Suprapubic skin (tissue), 4 donors: ENCODE data around the gene RWDD3. TPM values are rescaled to one million over a fixed set of nuclear protein-coding genes. Genes with fewer than 3 reads are reported as not detected.

Experiments
- DNase-seq, 2 donors: peaks; one replicate each; pipeline ENCODE4 v3.0.0-alpha.2; 2019; ENCODE audit warnings: low spot score in 2 of 2
- H3K27ac ChIP-seq: fragments of 200-600 bp; sonication (generic); one replicate; pipeline ENCODE4 v1.5.1; 2019
- H3K27me3 ChIP-seq: fragments of 200-600 bp; sonication (generic); one replicate; pipeline ENCODE4 v1.5.1; 2019
- H3K36me3 ChIP-seq: fragments of 200-600 bp; sonication (generic); one replicate; pipeline ENCODE4 v1.5.1; 2019
- H3K4me1 ChIP-seq: fragments of 200-600 bp; sonication (generic); one replicate; pipeline ENCODE4 v1.5.1; 2019
- H3K4me3 ChIP-seq: fragments of 200-600 bp; sonication (generic); one replicate; pipeline ENCODE4 v1.5.1; 2019; ENCODE audit warnings: mild to moderate bottlenecking
- H3K9me3 ChIP-seq: fragments of 200-600 bp; sonication (generic); one replicate; pipeline ENCODE4 v1.5.1; 2019
- EP300 ChIP-seq: sonication (generic); formaldehyde crosslinking; IDR thresholded peaks from one replicate; pipeline ENCODE4 v1.6.1; 2017; ENCODE audit warnings: antibody characterized with exemption
- POLR2A ChIP-seq, 2 donors: fragments of 450-650 bp; IDR thresholded peaks; one replicate each; pipeline ENCODE4 v1.6.1; 2017; ENCODE audit warnings: antibody characterized with exemption in 2 of 2, mild to moderate bottlenecking in 2 of 2, moderate library complexity in 2 of 2
- POLR2AphosphoS5 ChIP-seq, 3 donors: sonication (generic); formaldehyde crosslinking; IDR thresholded peaks; one replicate each; pipeline ENCODE4 v1.6.1; 2017; ENCODE audit warnings: antibody characterized with exemption in 3 of 3
- WGBS: methylation state at CpG from one replicate; pipeline ENCODE4 v1.1.5; 2018; 5-methylcytosine and 5-hydroxymethylcytosine counted together
- total RNA-seq, 4 donors: library from RNA; depleted of rRNA; stranded (reverse); fragments of >200 nt; gene quantifications; one replicate each; pipeline ENCODE4 v1.1.0, GENCODE V29; 2016
- TF ChIP-seq, protein P1 (sequence below), 2 donors: fragments of 200-600 bp in 1 of 2; fragments of 450-650 bp in 1 of 2; sonication (generic) in 1 of 2; IDR thresholded peaks; one replicate each; pipeline ENCODE4 v1.5.1; 2016 to 2019; ENCODE audit warnings: antibody characterized with exemption in 2 of 2, mild to moderate bottlenecking in 1 of 2, moderate library complexity in 1 of 2

The RWDD3 gene
- total RNA-seq, 4 donors from 2014 or later = 6.9 to 12.6 (median 9.4) TPM

DNA sequence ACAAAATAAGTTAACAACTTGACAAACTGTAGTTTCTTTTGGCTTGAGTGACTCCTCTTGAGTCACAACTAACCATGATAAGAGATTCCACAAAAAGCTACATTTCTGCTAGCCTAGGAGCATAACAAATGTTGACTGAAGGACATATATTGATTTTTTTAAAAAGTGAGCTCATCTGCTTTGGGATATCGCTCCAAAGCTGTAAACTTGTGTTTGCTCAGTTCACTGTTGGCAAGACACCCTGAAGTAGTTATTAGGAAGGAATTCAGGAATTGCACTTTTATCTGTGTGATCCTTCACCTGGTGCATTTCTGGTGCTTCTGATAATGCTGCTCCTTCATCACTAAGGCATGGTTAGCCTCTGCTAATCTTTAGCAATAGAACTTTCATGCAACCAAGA lies 23.7 kb downstream of the RWDD3 start:
- H3K4me3 ChIP-seq = no peak overlapping the region
- no peaks in the 10 kb centered on the region for H3K4me1 ChIP-seq
- no peak for TF ChIP-seq EP300
- TF ChIP-seq POLR2AphosphoS5 (IDR thresholded peaks at IDR 0.05) = no peak
- TF ChIP-seq POLR2A (IDR thresholded peaks at IDR 0.05) = no peak
- TF ChIP-seq, protein P1, sequence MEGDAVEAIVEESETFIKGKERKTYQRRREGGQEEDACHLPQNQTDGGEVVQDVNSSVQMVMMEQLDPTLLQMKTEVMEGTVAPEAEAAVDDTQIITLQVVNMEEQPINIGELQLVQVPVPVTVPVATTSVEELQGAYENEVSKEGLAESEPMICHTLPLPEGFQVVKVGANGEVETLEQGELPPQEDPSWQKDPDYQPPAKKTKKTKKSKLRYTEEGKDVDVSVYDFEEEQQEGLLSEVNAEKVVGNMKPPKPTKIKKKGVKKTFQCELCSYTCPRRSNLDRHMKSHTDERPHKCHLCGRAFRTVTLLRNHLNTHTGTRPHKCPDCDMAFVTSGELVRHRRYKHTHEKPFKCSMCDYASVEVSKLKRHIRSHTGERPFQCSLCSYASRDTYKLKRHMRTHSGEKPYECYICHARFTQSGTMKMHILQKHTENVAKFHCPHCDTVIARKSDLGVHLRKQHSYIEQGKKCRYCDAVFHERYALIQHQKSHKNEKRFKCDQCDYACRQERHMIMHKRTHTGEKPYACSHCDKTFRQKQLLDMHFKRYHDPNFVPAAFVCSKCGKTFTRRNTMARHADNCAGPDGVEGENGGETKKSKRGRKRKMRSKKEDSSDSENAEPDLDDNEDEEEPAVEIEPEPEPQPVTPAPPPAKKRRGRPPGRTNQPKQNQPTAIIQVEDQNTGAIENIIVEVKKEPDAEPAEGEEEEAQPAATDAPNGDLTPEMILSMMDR (IDR thresholded peaks at IDR 0.05) = no peak
- WGBS = 94% methylated on average over 1 of the region's 1 CpG
- DNase-seq = no peak
- no peaks in the 10 kb centered on the region for H3K9me3 ChIP-seq
- H3K27ac ChIP-seq = no peak overlapping the region
- no peaks in the 10 kb centered on the region for H3K27me3 ChIP-seq
- no peaks in the 10 kb centered on the region for H3K36me3 ChIP-seq

DNA sequence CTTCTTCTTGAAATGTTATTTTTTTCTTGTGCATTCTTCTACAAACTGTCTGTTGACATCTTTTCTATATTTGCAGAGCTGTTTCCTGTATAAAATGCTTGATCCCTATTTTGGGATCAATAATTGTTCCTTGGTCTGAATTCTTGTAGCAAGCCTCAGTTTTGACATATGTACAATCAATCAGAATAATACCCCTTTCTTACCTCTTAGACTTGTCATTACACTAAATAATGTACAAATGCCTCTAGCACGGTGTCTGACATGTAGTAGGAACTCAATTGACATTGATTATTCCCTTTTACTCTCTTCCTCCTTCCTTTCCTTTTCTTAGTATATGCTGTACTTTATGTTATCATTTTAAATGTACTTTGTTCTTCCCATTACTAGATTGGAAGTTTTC lies 25.2 kb downstream of the RWDD3 start:
- Histone ChIP-seq H3K36me3 (no peaks in the 10 kb centered on the region), H3K27ac (no peak overlapping the region), H3K4me3 (no peak overlapping the region), H3K9me3 (no peaks in the 10 kb centered on the region), H3K4me1 (no peaks in the 10 kb centered on the region), H3K27me3 (no peaks in the 10 kb centered on the region)
- WGBS = 83% methylated on average over 1 of the region's 1 CpG
- TF ChIP-seq POLR2A (IDR thresholded peaks at IDR 0.05) (no peak), POLR2AphosphoS5 (IDR thresholded peaks at IDR 0.05) (no peak), EP300 (no peak)
- TF ChIP-seq, protein P1 (IDR thresholded peaks at IDR 0.05) = no peak
- no peak for DNase-seq

DNA sequence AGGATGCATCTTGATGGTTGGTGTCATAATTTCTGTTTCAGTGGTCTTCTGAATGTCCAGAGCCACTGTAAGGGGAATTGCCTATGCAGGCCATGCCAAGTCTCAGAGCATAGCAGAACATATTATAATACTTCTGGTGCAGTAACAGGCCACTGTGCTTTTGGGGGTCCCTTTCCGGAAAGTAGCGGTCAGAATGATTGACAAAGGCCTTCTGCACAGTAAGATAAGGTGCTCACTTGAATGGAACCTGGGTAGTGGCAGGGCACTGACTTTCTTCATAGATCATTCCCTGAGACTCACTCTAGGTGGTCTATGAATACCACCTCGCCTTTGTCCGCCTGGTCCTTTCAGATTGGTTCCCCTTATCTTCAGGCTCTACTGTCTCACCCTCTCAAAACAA lies 28.9 kb downstream of the RWDD3 start:
- H3K4me3 ChIP-seq = no peak overlapping the region
- no peak for DNase-seq
- no peaks in the 10 kb centered on the region for H3K36me3 ChIP-seq
- no peak for TF ChIP-seq POLR2AphosphoS5 (IDR thresholded peaks at IDR 0.05)
- TF ChIP-seq, protein P1 (IDR thresholded peaks at IDR 0.05) = no peak
- no peak for TF ChIP-seq EP300
- no peak for TF ChIP-seq POLR2A (IDR thresholded peaks at IDR 0.05)
- H3K27me3 ChIP-seq = no peaks in the 10 kb centered on the region
- WGBS = 97% methylated on average over 4 of the region's 4 CpGs
- no peaks in the 10 kb centered on the region for H3K9me3 ChIP-seq
- H3K27ac ChIP-seq = no peak overlapping the region
- H3K4me1 ChIP-seq = no peaks in the 10 kb centered on the region

DNA sequence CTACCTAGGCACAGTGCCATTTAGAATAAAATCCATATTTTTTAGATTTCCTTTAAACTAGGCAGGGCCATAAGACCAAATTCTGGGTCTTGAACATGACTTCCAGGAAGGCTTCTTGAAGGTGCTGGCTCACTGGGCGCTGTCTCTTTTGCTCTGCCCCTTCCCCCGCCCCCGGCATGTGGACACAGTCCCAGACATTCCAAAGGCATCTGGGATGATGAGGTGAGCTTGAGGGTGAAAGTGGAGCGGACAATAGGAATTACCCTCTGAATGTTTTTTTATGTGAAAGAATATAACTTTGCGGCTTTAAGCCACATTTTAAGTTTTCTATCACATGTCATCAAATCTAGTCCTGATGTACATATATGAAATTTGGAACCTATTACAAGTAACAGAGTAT lies 29.4 kb downstream of the RWDD3 start:
- Histone ChIP-seq H3K27me3 (no peaks in the 10 kb centered on the region), H3K4me3 (no peak overlapping the region), H3K9me3 (no peaks in the 10 kb centered on the region), H3K4me1 (no peaks in the 10 kb centered on the region), H3K36me3 (no peaks in the 10 kb centered on the region), H3K27ac (no peak overlapping the region)
- DNase-seq = no peak
- WGBS = 77% methylated on average over 5 of the region's 5 CpGs
- TF ChIP-seq EP300 (no peak), POLR2AphosphoS5 (IDR thresholded peaks at IDR 0.05) (no peak), POLR2A (IDR thresholded peaks at IDR 0.05) (no peak)
- TF ChIP-seq, protein P1 (IDR thresholded peaks at IDR 0.05) = no peak

DNA sequence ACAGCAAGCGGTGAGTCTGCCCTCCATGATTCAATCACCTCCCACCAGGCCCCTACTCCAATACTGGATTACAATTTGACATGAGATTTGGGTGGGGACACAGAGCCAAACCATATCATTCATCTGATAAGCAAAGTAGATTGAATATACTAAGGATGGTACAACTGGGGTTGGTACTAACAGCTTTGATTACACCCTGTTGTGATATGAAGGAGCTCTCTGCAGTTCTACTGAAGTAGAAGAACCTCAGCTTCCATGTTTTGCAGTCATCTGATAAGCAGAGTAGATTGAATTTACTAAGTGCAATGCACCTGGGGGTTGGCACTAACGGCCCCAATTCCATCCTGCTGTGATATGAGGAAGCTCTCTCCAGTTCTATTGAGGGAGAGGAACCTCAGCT lies 31.1 kb downstream of the RWDD3 start:
- 71% methylated on average over 2 of the region's 2 CpGs for WGBS

More for the DNA sequence above, 31.1 kb downstream of the RWDD3 start:
- DNase-seq = no peak
- Histone ChIP-seq H3K4me1 (no peaks in the 10 kb centered on the region), H3K36me3 (no peaks in the 10 kb centered on the region), H3K27ac (no peak overlapping the region), H3K9me3 (no peaks in the 10 kb centered on the region), H3K4me3 (no peak overlapping the region), H3K27me3 (no peaks in the 10 kb centered on the region)
- TF ChIP-seq POLR2A (IDR thresholded peaks at IDR 0.05) = no peak
- TF ChIP-seq EP300 = no peak
- TF ChIP-seq, protein P1 (IDR thresholded peaks at IDR 0.05) = no peak
- no peak for TF ChIP-seq POLR2AphosphoS5 (IDR thresholded peaks at IDR 0.05)
